Renal pelvis (tissue), 4 donors: ENCODE measurements around the gene HOXC9. TPM values are rescaled to one million over a fixed set of nuclear protein-coding genes. Genes with fewer than 3 reads are reported as not detected.

Experiments used
- DNase-seq: peaks from one replicate; pipeline ENCODE4 v3.0.0-alpha.2; 2013
- polyA plus RNA-seq, 3 donors: library from polyadenylated mRNA; unstranded; fragments of 120-200 nt; gene quantifications; one replicate each; pipeline ENCODE4 v1.2.1, GENCODE V29; 2013; ENCODE audit not compliant: insufficient read length in 3 of 3

The HOXC9 gene
- polyA plus RNA-seq, 3 donors, result 22.4 to 29.8 (median 25.7) TPM

- no peak for DNase-seq
These were observed 23.3 kb downstream of the HOXC9 start for GRCh38 chr12:54022960-54023884.

GRCh38 chr12:54024127-54024526, 24.2 kb downstream of the HOXC9 start:
- no peak for DNase-seq

- no peak for DNase-seq
These were observed 24.8 kb downstream of the HOXC9 start for GRCh38 chr12:54024581-54025305.

- DNase-seq, result no peak
These were observed 25.8 kb downstream of the HOXC9 start for GRCh38 chr12:54025499-54026405.

- DNase-seq, result no peak
These were observed 26.9 kb downstream of the HOXC9 start for GRCh38 chr12:54026640-54027441.

GRCh38 chr12:54027442-54027786, 27.5 kb downstream of the HOXC9 start:
- DNase-seq, result no peak

- DNase-seq, result no peak
These were observed 28.6 kb downstream of the HOXC9 start, which contains the start of gene HOXC6 for GRCh38 chr12:54028314-54029201. HOXC6 (plus strand) TSS chr12:54028440; CDS start chr12:54028522, 82 bp downstream.

GRCh38 chr12:54029529-54030441, 29.8 kb downstream of the HOXC9 start:
- no peak for DNase-seq

- no peak for DNase-seq
These were observed 30.5 kb downstream of the HOXC9 start for GRCh38 chr12:54030442-54030801.

- no peak for DNase-seq
These were observed 31.0 kb downstream of the HOXC9 start for GRCh38 chr12:54030889-54031471.

GRCh38 chr12:54031480-54031879, 31.5 kb downstream of the HOXC9 start:
- DNase-seq, result no peak

GRCh38 chr12:54032086-54032619, 32.2 kb downstream of the HOXC9 start:
- DNase-seq, result no peak

- DNase-seq, result peak; percentile 90
These were observed 32.7 kb downstream of the HOXC9 start, which contains the start of gene HOXC5 for GRCh38 chr12:54032627-54033100. HOXC5 (plus strand) TSS chr12:54033050; CDS start chr12:54033123, 73 bp downstream.

GRCh38 chr12:54033106-54033979, 33.4 kb downstream of the HOXC9 start:
- DNase-seq, result peak; percentile 91

GRCh38 chr12:54033980-54034784, 34.2 kb downstream of the HOXC9 start:
- no peak for DNase-seq

GRCh38 chr12:54034785-54035310, 34.9 kb downstream of the HOXC9 start:
- no peak for DNase-seq
